GM12878 (cell line): ENCODE data around the gene PATL1. TPM values are rescaled to one million over a fixed set of nuclear protein-coding genes. Genes with fewer than 3 reads are reported as not detected.

Experiments
- BHLHE40 ChIP-seq, 2 experiments: fragments of 450-650 bp in 1 of 2; IDR thresholded peaks; 2 replicates each; pipeline ENCODE4 v1.6.1; 2011 to 2017; ENCODE audit warnings: low read depth in 2 of 2, borderline replicate concordance in 1 of 2, improper control_type of control experiment in 1 of 2, low read length in 1 of 2, mild to moderate bottlenecking in 1 of 2
- CUX1 ChIP-seq: IDR thresholded peaks from 2 replicates; pipeline ENCODE4 v1.6.1; 2012; ENCODE audit warnings: improper control_type of control experiment, low read depth, low read length; ENCODE audit not compliant: insufficient replicate concordance
- EGR1 ChIP-seq, 2 experiments: IDR thresholded peaks; 1 replicate in 1 of 2; 2 replicates in 1 of 2; pipeline ENCODE4 v1.6.1; 2011 to 2012; ENCODE audit warnings: low read depth in 2 of 2, low read length in 2 of 2, borderline replicate concordance in 1 of 2, mild to moderate bottlenecking in 1 of 2, moderate library complexity in 1 of 2
- ELK1 ChIP-seq: IDR thresholded peaks from 2 replicates; pipeline ENCODE4 v1.6.1; 2012; ENCODE audit warnings: low read depth, low read length, improper control_type of control experiment
- ESRRA ChIP-seq: IDR thresholded peaks from 2 replicates; pipeline ENCODE4 v1.6.1; 2012; ENCODE audit warnings: mild to moderate bottlenecking, low read length, improper control_type of control experiment
- TBL1XR1 ChIP-seq: IDR thresholded peaks from 2 replicates; pipeline ENCODE4 v1.6.1; 2012; ENCODE audit warnings: low read depth, low read length, improper control_type of control experiment
- ZBTB4 ChIP-seq: fragments of 450-650 bp; formaldehyde crosslinking; IDR thresholded peaks from 2 replicates; pipeline ENCODE4 v1.4.0; 2022; ENCODE audit warnings: mild to moderate bottlenecking, moderate library complexity
- polyA plus RNA-seq, 11 experiments: library from polyadenylated mRNA; depleted of rRNA in 4 of 11; unstranded in 6 of 11; stranded (reverse) in 5 of 11; fragments of >200 nt; fragmentation: Nextera tagmentation in 4 of 11; fragmentation: Illumina TruSeq in 1 of 11; extraction: Ambion mirVana in 4 of 11; extraction: Trizol in 1 of 11; gene quantifications; 1 replicate in 1 of 11; 2 replicates in 10 of 11; pipeline versions ENCODE4 v1.2.1 to v1.2.3, GENCODE V29; 2011 to 2016; ENCODE audit warnings: inconsistent platforms in 2 of 11, missing spikeins in 2 of 11, low read depth in 1 of 11
- total RNA-seq, 4 experiments: library from RNA; depleted of rRNA in 3 of 4; stranded (reverse); fragments of >200 nt in 3 of 4; fragmentation: Illumina TruSeq in 1 of 4; extraction: Trizol in 1 of 4; gene quantifications; 2 replicates each; pipeline versions ENCODE4 v1.2.1 to v1.2.3, GENCODE V29; 2013 to 2021

Gene PATL1
- total and polyA plus RNA-seq, 10 of the 15 experiments (the other 5 are each of a cell fraction or from before 2014, with no cell fraction given): 5.3 to 62.0 (median 14.9) TPM

GRCh38 chr11:59625703-59626102, 43.1 kb downstream of the PATL1 start (continued):
- no peak for TF ChIP-seq CUX1
- no peak for TF ChIP-seq ELK1
- TF ChIP-seq EGR1 (IDR thresholded peaks at IDR 0.05; ENCODE audit: borderline replicate concordance in 1 of 2, low read depth in 2 of 2, low read length in 2 of 2): no peak
- no peak for TF ChIP-seq TBL1XR1
- no peak for TF ChIP-seq ESRRA
- TF ChIP-seq BHLHE40 (IDR thresholded peaks at IDR 0.05; ENCODE audit: borderline replicate concordance in 1 of 2, low read depth in 2 of 2, low read length in 1 of 2): no peak
- TF ChIP-seq ZBTB4: no peak
